Stimulated activated CD4-positive, alpha-beta T cell treated with anti-CD3 and anti-CD28 coated beads, Interleukin-12 subunit alpha, Interleukin-12 subunit beta, amount 100 ng/mL, for 48 hours (primary cell): ENCODE measurements around the gene TSPAN14.

Experiments
- DNase-seq, 3 donors: peaks; one replicate each; pipeline ENCODE4 v3.0.0-alpha.2; 2020; ENCODE audit warnings: low read depth in 2 of 3, low spot score in 1 of 3

TSPAN14 gene

DNA sequence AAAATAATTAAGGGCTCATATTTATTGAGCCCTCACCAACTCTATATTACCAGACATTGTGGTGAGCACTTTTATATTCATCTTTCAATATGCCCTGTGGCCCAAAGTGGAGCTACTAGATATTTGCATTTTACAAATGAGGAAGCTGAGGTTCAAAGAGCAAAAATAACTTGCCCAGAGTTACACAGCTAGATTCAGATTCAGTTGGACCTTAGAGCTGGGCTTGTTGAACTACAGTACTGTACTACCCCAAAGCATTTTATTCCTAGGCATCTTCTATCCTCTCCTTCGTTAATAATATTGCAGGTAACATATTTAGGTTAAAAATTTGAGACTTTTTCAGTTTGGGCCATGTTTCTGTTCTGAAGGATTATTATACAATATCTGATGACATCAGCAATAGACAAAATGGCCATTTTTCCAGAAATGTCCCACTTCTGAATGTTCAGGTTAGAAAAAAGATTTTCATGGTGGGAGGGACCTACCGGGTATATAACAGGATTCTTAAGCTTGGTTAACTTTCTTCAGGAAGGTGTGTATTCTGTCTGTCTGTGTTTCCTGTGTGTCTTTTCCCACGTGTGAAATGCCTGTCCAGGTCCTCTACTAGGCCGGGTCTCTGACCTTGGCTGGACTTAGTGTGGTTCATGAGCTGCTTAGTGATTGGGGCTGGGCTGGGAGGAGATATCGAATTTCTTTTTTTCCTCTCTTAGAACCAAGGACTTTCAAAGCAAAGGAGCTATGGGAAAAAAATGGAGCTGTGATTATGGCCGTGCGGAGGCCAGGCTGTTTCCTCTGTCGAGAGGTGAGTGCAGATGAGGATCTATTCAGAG, 32.2 kb upstream of the TSPAN14 start:
- no peak for DNase-seq

DNA sequence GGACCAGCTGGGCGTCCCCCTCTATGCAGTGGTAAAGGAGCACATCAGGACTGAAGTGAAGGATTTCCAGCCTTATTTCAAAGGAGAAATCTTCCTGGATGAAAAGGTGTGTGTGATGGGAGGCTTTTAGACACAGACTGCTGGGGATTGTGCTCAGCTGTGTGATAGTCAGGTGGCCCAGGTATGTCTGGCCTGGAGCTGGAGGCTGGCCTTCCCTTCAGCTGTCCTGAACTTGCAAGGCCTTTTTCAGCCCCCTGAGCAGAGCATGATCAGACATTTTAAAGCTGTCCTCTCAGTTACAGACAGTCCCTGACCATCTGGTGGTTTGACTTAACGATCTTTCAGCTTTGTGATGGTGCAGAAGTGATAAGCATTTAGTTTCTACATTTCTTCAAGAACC, 28.2 kb upstream of the TSPAN14 start:
- no peak for DNase-seq

DNA sequence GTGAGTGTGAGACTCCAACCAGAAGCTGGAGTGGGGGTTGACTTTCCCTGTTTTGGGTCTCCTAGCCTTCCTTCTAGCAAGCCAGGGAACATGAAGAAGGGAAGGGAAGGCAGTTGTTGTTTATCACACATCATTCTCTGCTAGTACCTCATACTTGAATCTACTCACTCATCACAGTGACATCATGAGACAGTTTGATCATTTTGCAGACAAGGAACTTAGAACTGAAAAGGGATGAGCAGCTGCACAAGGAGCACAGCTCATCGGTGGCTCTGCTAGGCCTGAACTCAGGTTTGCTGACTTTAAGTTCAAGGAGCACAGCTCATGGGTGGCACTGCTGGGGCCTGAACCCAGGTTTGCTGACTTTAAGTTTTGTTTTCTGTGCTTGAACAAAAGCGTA, 26.6 kb upstream of the TSPAN14 start:
- DNase-seq, result no peak

DNA sequence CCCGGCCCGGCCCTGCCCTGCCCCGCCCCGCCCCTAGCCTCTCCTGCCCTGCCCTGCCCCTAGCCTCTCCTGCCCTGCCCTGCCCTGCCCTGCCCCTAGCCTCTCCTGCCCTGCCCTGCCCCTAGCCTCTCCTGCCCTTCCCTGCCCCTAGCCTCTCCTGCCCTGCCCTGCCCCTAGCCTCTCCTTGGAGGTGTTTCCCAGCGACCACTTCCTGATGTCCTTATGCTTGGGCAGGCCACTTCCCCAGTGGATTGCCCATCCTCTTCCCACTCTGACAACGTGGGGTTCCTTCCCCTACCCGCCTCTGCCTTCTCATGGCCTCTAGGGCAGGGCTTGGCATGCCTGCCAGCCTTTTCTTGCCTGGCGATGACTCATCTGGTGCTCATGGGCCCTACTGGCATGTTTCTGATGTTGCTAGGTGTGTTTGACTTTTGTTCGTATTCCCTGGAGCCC, 24.6 kb upstream of the TSPAN14 start:
- DNase-seq, result no peak

DNA sequence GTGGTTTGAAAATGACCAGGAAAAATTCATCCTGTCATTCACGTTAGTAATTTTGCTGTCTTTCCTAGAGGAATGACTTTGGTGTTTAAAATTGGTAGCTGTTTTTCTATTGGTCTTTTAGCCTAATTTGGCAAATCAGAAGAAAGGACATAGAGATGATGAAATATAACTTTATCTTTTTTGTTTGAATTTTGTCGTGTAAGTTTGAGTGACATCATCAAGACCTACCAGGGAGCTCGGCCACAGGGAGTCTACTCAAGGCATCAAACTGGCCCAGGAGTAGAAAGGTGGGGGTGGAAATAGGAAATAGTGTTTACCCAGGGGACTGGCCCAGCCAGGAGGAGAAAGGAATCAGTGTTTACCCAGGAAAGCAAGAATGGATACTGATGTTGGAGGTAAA, 21.0 kb upstream of the TSPAN14 start:
- DNase-seq, result no peak

DNA sequence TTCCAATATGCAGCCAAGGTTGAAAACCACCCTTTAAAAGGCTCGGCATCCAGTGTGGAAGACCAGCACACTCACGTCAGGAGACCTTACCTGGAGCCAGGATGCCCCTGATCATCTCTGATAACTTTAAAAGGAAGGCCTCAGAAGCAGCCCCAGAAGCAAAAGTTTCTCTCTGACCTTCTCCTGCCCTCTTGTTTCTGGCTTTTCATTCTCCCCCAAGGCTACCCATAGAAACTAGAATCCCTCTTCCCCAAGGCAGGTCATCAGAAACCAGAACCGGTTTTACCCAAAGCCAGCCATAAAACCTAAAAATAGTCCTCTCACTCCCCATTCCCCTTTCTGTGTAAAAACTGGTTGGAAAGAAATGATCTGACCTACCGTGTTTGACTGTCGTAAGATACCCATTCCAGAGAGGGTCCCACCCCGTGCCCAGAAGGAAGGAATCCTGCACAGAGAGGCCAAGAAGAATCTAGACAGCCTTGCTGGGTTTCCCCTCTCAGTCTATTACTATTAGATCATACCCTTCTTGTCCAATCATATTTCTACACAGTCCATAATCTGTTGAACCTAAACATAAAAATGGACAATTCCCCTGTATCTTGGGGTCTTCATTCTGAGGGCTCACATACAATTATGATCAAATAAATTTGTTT, 17.5 kb upstream of the TSPAN14 start:
- no peak for DNase-seq

DNA sequence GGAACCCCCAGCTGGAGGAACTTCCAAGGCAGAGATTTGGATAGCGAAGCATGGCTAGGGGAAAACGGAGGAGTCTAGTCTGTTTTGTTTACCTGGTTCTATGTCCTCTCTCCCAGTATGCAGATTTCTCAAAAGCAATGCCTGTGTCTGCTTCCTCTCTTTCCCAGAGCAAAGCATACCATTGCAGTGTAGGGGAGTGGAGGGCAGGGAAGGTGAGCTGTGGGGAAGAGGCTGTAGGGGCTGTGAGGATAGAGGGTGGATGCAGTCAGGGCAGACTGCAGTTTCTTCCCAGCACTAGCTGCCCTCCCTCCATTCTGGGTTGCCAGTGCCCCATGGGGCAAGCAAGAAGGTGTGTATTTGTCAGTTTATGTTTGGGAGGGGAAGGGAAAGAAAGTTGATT, 16.9 kb upstream of the TSPAN14 start:
- no peak for DNase-seq

DNA sequence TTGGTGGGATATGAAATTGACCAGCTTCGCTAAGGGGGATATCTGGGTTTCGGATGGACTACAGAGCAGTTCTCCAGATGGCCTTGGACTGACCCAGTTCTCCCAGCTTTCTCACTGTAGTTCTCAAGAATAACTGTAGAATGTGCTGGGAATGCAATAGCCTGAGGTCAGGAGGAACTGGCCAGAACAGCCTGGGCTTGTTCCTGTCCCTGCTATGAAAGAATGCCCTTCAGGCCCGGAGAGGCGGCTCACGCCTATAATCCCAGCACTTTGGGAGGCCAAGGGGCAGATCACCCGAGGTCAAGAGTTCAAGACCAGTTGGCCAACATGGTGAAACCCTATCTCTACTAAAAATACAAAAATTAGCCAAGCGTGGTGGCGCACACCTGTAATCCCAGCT, 12.3 kb upstream of the TSPAN14 start:
- no peak for DNase-seq

DNA sequence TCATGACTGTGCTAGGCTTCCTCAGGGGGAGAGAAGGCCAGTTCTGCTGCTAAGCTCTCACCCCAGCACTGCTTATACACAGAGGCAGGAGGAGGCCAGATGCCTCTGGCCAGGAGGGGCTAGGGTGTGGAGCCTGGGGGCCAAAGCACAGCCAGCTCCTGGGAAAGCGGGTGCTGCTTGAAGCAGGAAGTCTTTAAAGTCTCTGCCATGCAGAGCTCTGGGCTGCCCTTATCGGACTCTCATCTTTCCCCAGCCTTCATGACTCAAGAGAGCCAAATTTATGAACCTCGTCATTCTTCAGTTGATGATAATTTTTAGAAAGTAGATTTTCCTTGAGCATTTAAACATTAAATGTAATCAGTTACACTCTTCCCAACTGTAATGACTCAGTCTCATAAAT, 11.2 kb upstream of the TSPAN14 start:
- DNase-seq, result no peak

DNA sequence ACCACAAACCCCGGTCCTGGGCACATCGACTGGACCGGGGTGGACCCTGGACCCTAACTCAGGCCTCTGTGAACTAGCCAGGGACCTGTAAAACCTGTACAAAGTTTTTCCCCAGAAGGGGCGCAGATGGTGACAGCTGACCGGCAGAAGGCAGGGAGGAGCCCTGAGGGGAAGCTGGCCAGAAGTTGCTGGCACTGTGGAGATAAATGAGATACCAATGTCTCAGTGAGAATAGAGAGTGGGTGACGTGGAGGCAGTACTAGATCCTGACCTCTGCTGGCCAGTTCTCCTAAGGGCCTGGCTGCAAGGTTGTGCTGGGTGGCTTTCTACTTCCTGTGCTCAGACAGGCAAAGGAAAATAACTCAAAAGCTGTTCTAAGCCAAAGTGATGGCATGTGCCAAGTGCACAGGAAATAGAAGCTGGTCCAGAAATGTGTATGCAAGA, 10.6 kb upstream of the TSPAN14 start:
- DNase-seq, result no peak

DNA sequence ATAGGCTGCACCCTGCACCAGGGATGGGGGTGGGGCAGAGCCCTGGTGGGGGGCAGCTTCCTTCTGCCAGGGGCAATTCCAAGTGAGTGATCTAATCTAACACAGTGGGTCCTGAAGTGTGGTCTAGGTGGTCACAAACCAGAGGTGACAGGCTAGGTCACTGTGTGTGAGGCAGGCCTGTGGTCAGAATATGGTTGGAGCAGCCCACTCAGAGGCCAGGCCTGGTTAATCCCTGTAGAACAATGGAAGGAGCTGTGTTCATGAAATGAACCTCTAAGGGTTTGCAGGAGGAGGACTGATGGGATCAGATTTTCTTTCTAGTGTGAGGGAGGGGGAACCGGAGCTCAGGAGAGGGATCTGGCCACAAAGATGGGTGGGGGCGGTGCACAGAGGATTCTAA, 10.0 kb upstream of the TSPAN14 start:
- no peak for DNase-seq

DNA sequence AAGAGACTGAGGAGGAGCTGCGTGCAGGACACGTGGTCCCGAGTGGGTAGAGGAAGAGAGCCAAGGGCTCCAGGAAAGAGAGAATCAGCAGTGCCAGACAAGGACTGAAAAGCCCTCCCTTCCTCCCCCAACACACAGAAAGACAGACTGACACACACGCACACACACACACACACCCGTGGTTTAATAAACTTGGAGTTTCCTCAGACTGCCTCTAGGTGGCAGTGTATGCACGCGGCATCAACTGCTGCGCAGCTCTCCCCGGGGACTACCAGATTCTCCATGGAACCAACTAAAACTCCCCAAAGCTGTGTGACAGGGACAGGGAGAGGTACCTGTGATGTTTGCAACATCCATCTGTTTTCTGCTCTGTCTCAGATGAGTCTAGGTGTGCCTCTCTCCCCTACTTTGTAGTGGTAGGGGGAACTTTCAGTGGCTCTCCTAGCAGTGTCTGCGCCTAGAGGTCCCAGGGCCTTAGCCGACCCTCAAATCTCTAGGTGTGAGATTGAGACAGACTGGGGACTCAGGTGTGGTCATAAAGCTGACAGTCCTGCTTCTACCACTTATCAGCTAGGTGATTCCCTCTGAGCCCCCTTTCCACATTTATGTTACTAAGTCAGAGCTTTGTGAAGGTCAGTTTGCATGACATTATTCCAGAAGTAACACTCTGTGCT, 9.3 kb upstream of the TSPAN14 start:
- DNase-seq, result peak in 2 of 3 donors; percentile 60 to 61

DNA sequence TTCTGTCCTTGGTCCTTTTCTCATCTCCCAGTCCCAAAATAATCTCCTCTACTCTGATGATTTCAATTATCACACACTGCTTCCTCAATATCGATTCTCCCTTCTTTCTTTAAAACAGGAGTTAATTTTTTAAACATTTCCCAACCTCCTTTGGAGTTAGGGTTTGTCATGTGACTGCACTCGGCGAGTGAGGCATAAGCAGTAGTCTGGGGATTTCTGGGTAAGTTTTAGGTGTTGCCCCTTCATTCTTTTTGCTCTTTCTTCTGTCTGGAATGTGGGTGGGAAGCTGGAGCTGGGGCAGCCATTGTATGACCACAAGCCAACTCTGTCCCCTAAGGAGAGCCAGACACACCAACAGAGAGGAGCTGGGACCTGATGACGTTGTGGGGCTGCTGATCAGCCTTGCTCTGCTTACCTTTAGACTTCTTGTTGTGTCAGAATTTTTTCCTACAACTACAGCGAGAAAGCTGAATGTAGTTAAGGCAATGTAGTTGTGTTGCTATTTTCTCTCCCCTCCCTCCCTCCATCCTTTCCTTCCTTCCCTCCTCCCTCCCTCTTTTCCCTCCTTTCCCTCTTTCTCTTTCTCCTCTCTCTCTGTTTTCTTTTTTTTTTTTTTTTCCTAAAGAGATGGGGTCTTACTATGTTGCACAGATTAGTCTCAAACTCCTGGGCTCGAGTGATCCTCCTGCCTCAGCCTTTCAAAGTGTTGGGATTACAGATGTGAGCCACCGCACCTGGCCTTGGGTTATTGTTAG, 6.5 kb upstream of the TSPAN14 start:
- DNase-seq, result no peak

DNA sequence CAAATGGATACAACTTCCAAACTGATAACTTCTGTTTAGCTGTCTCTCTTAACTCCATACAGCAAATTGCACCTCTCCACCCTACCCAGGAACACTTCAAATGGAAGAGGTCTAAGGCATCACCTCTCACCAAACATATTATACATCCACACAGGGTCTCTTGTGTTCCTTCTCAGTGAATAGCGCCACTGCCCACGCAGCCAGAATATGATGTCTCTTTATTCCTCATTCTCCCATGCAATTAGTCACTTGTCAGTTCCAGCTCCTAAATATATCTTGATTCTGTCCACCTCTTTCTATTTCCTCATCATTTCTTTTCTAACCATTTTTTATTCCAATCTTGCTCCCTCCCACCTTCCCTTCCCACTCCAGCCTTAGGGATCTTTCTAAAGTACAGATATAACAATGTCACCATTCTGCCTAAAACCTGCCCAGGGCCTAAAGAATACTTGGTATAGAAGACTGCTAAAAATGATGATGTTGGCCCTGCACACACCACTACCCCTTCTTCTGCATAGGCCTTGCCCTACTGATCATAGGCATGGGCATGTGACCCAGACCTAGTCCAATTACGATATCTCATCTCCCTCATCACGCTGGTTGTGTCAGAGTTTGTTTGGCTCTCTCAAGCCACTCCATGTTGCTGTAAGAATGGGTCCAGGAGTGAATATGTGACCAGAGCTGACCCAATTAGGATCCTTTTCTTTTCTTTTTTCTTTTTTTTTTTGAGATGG, 5.7 kb upstream of the TSPAN14 start:
- no peak for DNase-seq

DNA sequence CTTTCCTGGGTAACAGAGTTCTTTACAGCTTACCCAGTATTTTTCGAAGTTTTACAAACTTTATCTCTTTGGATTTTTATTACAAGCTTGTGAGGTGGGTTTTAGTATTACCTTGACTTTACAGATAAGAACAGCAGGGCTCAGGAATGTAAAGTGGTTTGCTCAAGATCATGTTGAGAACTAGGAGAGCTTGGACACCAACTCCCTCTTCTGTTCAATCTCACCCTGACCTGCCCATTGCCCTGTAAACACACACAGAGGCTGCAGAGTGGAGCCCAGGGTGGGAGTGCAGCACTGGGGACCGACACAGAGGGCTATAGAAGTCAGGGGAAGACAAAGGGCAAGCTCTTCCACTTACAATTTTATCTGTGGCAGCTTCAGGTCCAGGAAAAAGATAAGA, 4.6 kb upstream of the TSPAN14 start:
- no peak for DNase-seq

DNA sequence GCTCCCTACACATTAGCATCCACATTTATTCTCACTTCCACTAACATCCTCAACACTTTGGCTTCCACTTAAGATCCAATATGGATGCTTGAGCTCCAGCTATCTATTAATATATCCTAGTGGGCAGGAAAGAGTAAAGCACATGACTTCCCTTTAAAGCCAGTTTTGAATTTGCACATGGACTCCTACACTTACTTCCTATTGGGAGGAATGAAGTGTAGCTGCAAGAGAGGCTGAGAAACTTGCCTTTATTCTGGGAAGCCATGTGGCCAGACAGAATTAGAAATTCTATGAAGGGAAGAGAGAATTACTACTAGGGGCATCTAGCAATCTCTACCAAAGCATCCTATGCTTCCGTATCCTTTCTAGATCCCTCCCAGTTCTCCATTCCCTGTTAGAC, 3.0 kb upstream of the TSPAN14 start:
- no peak for DNase-seq

DNA sequence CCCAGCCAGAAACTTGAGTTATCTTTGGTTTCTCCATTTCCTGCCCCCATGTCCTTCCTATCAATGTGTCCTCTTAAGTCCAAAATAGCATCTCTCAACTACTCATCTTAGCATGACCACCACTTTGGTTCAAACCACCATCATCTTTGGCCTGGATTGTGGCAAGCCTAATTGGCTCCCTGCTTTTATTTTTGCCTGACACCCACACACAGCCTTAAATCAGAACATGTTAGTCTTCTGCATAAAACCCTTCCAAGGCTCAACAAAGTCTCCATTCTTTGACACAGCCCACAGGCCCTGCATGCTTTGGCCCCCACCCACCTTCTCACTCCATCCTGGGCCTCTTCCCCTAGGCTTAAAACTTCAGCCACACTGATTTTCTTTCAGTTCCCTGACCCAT, 2.0 kb upstream of the TSPAN14 start:
- DNase-seq, result no peak

DNA sequence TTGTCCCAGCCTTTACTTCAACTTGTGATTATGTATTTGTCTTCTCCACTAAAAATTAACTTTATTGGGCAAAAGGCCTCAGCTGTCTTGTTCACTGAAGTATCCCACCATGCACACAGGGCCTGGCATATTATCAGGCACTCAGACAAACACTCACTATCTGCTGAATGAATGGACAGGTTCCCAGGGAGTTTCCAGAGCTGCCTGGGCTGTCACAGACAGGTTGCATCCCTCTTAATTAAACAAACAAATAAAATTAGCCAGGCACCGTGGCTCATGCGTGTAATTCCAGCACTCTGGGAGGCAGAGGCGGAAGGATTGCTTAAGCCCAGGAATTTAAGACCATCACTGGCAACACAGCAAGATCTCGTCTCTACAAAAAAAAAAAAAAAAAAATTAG, 1.5 kb upstream of the TSPAN14 start:
- DNase-seq, result no peak

DNA sequence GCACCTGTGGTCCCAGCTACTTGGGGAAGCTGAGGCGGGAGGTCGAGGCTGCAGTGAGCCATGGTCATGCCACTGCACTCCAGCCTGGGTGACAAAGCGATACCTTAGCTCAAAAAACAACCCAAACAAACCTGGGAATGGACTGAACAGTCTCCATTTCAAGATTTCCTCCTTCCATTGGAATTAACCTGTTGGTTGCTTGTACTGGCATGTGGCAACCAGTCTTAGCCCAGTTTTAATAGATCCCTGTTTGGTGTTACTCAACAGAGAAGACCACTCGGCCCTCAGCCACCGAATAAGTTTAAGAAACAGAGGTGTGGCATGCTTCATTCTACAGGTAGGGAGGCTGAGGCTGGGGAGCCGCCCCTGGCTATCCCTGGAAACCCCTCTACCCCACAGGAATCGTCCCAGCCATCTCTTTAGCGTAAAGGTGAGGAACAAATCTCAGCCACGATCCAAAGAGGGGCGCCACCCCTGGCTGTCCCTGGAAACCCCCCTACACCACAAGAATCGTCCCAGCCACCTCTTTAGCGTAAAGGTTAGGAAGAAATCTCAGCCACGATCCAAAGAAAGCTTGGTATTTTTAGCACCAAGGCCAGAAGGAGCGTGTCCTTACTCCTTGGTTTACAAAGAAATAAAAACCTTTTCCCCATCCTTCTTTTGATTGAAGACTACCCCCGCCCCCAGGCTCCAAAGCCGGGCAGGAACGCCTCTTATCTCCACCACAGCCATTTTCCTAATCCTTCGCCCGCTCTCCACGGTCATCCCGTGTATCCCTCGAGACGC, 861 bp upstream of the TSPAN14 start:
- no peak for DNase-seq
